Naive B cell (primary cell): ENCODE measurements around the gene TRPM1. TPM values are rescaled to one million over a fixed set of nuclear protein-coding genes. Genes with fewer than 3 reads are reported as not detected.

Source experiments
- ATAC-seq, 2 donors: fragments of 150-1000 bp; cut with Tn5 transposase; 2 replicates each; pipeline ENCODE4 v1.10.0; 2021; ENCODE audit warnings: low read depth in 2 of 2, mild to moderate bottlenecking in 2 of 2, moderate library complexity in 2 of 2
- DNase-seq: peaks from one replicate; pipeline ENCODE4 v3.0.0; 2022
- H3K27ac Mint-ChIP-seq, 6 donors: one replicate each; pipeline ENCODE4 v1.8.0; 2020 to 2022; ENCODE audit warnings: mild to moderate bottlenecking in 6 of 6, mixed read lengths in 6 of 6, moderate library complexity in 5 of 6, inconsistent platforms in 2 of 6
- H3K27me3 Mint-ChIP-seq, 3 donors: one replicate each; pipeline ENCODE4 v1.8.0; 2021 to 2022; ENCODE audit warnings: mixed read lengths in 3 of 3, mild to moderate bottlenecking in 1 of 3
- H3K36me3 Mint-ChIP-seq, 2 donors: one replicate each; pipeline ENCODE4 v1.8.0; 2020 to 2022; ENCODE audit warnings: mixed read lengths in 2 of 2, inconsistent platforms in 1 of 2, mild to moderate bottlenecking in 1 of 2
- H3K4me1 Mint-ChIP-seq, 3 donors: one replicate each; pipeline ENCODE4 v1.8.0; 2020 to 2022; ENCODE audit warnings: mixed read lengths in 3 of 3, inconsistent platforms in 1 of 3, mild to moderate bottlenecking in 1 of 3, moderate library complexity in 1 of 3
- H3K4me3 Mint-ChIP-seq, 8 donors: one replicate each; pipeline ENCODE4 v1.8.0; 2020 to 2022; ENCODE audit warnings: mild to moderate bottlenecking in 8 of 8, mixed read lengths in 8 of 8, moderate library complexity in 8 of 8, inconsistent platforms in 2 of 8
- H3K9me3 Mint-ChIP-seq, 7 donors: one replicate each; pipeline ENCODE4 v1.8.0; 2020 to 2022; ENCODE audit warnings: mixed read lengths in 7 of 7, mild to moderate bottlenecking in 5 of 7, inconsistent platforms in 2 of 7, moderate library complexity in 1 of 7
- polyA plus RNA-seq, 6 donors: library from polyadenylated mRNA; unstranded; fragments of 300-500 nt; fragmentation: Illumina TruSeq; gene quantifications; one replicate each; pipeline ENCODE4 v1.2.3, GENCODE V29; 2021; ENCODE audit warnings: low read depth in 6 of 6

Gene TRPM1
- polyA plus RNA-seq, 6 donors from 2014 or later = 0.05 to 0.12 (median 0.09) TPM; not detected in 2

GRCh38 chr15:31032961-31033371 lies 68.6 kb downstream of the TRPM1 start:
- ATAC-seq (no peak), DNase-seq (no peak)
- H3K9me3 Mint-ChIP-seq = peaks cover 0 to 2% (median 0%) of the 10 kb centered on the region in 7 donors
- no peaks in the 10 kb centered on the region for H3K27me3 Mint-ChIP-seq
- peak overlapping the region in 3 of 6 donors; percentile 9 to 49 (median 23) for H3K27ac Mint-ChIP-seq
- peak overlapping the region in 1 of 8 donors; percentile 41 for H3K4me3 Mint-ChIP-seq
- no peaks in the 10 kb centered on the region for H3K36me3 Mint-ChIP-seq
- peaks cover 37 to 56% (median 40%) of the 10 kb centered on the region in 3 donors for H3K4me1 Mint-ChIP-seq

- Mint-ChIP-seq H3K27me3 (no peaks in the 10 kb centered on the region), H3K27ac (peak overlapping the region in 3 of 6 donors; percentile 6 to 25 (median 18)), H3K9me3 (peaks cover 0 to 2% (median 0%) of the 10 kb centered on the region in 7 donors), H3K36me3 (no peaks in the 10 kb centered on the region), H3K4me1 (peaks cover 33 to 55% (median 34%) of the 10 kb centered on the region in 3 donors), H3K4me3 (no peak overlapping the region)
- DNase-seq = no peak
- ATAC-seq = peak; percentile 57 to 60
Observed at GRCh38 chr15:31031471-31032067, 70.0 kb downstream of the TRPM1 start.

- Mint-ChIP-seq H3K4me3 (peak overlapping the region in 6 of 8 donors; percentile 12 to 66 (median 25)), H3K4me1 (peaks cover 33 to 49% (median 39%) of the 10 kb centered on the region in 3 donors), H3K27ac (no peak overlapping the region), H3K36me3 (peaks cover 0 to 5% of the 10 kb centered on the region in 2 donors), H3K27me3 (no peaks in the 10 kb centered on the region), H3K9me3 (peaks cover 0 to 5% (median 0%) of the 10 kb centered on the region in 7 donors)
- DNase-seq (no peak), ATAC-seq (no peak)
Observed at GRCh38 chr15:31027910-31028578, 73.5 kb downstream of the TRPM1 start.

DNA sequence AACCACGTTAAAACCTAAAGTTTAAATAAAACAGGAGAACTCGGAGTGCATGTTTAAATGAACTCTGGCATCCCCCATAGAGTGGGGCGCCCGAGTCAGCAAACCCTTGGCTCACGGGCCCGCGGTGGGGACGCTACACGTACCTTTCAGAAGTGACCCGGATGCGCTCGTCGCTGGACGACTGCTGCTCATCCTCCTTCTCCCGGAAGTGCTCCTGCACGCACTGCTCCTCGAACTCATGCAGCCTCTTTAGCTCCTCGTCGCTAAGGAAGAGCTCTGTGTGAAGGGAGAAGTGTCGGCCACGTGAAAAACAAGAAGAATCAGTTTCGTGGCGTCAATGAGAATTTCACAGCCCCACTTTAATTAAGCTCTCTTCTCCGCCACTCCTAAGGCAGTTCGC lies 75.5 kb downstream of the TRPM1 start:
- H3K4me1 Mint-ChIP-seq = peaks cover 28 to 51% (median 36%) of the 10 kb centered on the region in 3 donors
- DNase-seq (no peak), ATAC-seq (no peak)
- peaks cover 0 to 7% (median 0%) of the 10 kb centered on the region in 7 donors for H3K9me3 Mint-ChIP-seq
- peaks cover 0 to 9% of the 10 kb centered on the region in 2 donors for H3K36me3 Mint-ChIP-seq
- no peak overlapping the region for H3K4me3 Mint-ChIP-seq
- H3K27ac Mint-ChIP-seq = no peak overlapping the region
- H3K27me3 Mint-ChIP-seq = no peaks in the 10 kb centered on the region

DNA sequence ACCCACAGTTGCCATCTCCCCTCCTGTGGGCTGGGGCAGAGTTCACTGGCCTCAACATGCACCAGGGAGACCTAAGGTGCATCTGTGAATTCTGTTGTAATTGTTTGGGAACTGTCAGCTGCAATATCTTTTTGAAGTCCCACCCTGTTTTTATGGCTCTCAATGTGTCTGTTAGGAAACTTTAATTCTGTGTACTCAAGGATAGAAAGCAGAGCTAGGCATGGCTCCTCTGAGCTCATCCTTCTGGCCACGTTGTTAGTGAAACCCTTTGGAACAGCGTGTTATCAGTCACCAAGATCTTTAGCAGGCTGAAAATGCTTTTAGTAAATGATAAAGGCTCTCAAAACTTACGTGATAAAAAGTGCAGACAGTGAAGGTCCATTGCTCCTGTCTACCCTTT lies 76.5 kb downstream of the TRPM1 start:
- Mint-ChIP-seq H3K27ac (peak overlapping the region in 2 of 6 donors; percentile 56 to 71), H3K36me3 (peaks cover 0 to 9% of the 10 kb centered on the region in 2 donors), H3K4me1 (peaks cover 34 to 54% (median 45%) of the 10 kb centered on the region in 3 donors), H3K4me3 (peak overlapping the region in 2 of 8 donors; percentile 5 to 16), H3K9me3 (peaks cover 0 to 7% (median 0%) of the 10 kb centered on the region in 7 donors), H3K27me3 (no peaks in the 10 kb centered on the region)
- DNase-seq (no peak), ATAC-seq (no peak)

- Mint-ChIP-seq H3K36me3 (peaks cover 0 to 9% of the 10 kb centered on the region in 2 donors), H3K4me3 (no peak overlapping the region), H3K27me3 (no peaks in the 10 kb centered on the region), H3K9me3 (peaks cover 0 to 7% (median 0%) of the 10 kb centered on the region in 7 donors), H3K27ac (peak overlapping the region in 1 of 6 donors; percentile 82), H3K4me1 (peaks cover 34 to 58% (median 45%) of the 10 kb centered on the region in 3 donors)
- no peak for DNase-seq
- ATAC-seq = no peak
Observed at GRCh38 chr15:31024330-31024729, 77.2 kb downstream of the TRPM1 start.

GRCh38 chr15:31023841-31024240 lies 77.7 kb downstream of the TRPM1 start:
- DNase-seq (no peak), ATAC-seq (no peak)
- Mint-ChIP-seq H3K36me3 (peaks cover 0 to 9% of the 10 kb centered on the region in 2 donors), H3K4me1 (peaks cover 34 to 61% (median 45%) of the 10 kb centered on the region in 3 donors), H3K27me3 (no peaks in the 10 kb centered on the region), H3K4me3 (peak overlapping the region in 1 of 8 donors; percentile 30), H3K27ac (peak overlapping the region in 1 of 6 donors; percentile 12), H3K9me3 (peaks cover 0 to 7% (median 0%) of the 10 kb centered on the region in 7 donors)

DNA sequence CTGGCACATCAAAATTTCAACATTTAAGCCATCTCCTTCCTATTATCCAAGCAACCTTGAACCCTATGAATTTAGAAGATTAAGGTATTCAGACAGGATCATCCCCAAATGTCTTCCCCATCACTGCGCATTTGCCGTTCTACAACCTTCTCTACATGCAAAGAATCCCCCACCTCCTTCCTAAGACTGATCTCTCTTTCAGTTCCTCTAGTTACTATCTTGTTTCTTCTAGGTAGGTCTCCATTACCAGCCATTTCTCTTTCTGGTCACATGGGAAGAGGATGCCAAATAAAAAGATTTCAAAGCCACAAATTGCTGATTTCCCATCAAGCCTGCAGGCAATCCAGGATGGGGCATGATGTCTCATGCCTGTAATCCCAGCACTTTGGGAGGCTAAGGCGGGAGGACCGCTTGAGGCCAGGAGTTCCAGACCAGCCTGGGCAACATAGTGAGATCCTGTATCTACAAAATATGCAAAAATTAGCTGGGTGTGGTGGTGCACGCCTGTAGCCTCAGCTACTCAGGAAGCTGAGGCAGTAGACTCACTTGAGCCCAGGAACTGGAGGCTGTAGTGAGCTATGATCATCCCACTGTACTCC lies 80.4 kb downstream of the TRPM1 start:
- H3K36me3 Mint-ChIP-seq = peaks cover 0 to 9% of the 10 kb centered on the region in 2 donors
- H3K4me1 Mint-ChIP-seq = peaks cover 38 to 62% (median 45%) of the 10 kb centered on the region in 3 donors
- peaks cover 0 to 7% (median 0%) of the 10 kb centered on the region in 7 donors for H3K9me3 Mint-ChIP-seq
- H3K27me3 Mint-ChIP-seq = no peaks in the 10 kb centered on the region
- ATAC-seq = peak; percentile 90 to 91
- DNase-seq = peak; percentile 22
- H3K4me3 Mint-ChIP-seq = peak overlapping the region in 6 of 8 donors; percentile 0 to 54 (median 24)
- peak overlapping the region in 5 of 6 donors; percentile 0 to 57 (median 18) for H3K27ac Mint-ChIP-seq

GRCh38 chr15:31020542-31020941 lies 81.0 kb downstream of the TRPM1 start:
- DNase-seq (no peak), ATAC-seq (no peak)
- Mint-ChIP-seq H3K9me3 (peaks cover 0 to 7% (median 0%) of the 10 kb centered on the region in 7 donors), H3K36me3 (peaks cover 0 to 9% of the 10 kb centered on the region in 2 donors), H3K27me3 (no peaks in the 10 kb centered on the region), H3K27ac (peak overlapping the region in 4 of 6 donors; percentile 25 to 88 (median 74)), H3K4me3 (peak overlapping the region in 4 of 8 donors; percentile 9 to 49 (median 24)), H3K4me1 (peaks cover 41 to 65% (median 50%) of the 10 kb centered on the region in 3 donors)

DNA sequence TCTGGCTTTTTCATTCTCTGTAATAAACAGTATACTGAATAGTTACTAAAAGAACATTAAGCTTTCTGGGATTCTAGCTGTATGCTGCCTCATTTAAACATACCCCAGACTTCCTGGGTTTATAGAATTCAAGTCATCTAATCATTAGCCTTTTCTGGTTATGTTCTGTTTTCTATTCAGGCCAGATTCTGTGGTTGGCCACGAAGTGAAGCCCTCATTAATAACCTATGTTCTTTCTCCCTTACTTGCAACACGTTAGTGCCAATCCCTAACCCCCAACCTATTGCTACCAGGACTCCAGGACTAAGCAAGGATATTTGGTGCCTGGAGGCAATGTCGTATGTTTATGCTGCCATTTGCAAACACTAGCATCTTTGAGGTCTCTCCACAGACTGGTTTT lies 81.5 kb downstream of the TRPM1 start:
- Mint-ChIP-seq H3K36me3 (peaks cover 0 to 9% of the 10 kb centered on the region in 2 donors), H3K27ac (peak overlapping the region in 3 of 6 donors; percentile 28 to 88 (median 75)), H3K27me3 (no peaks in the 10 kb centered on the region), H3K9me3 (peaks cover 0 to 7% (median 0%) of the 10 kb centered on the region in 7 donors), H3K4me1 (peaks cover 40 to 70% (median 52%) of the 10 kb centered on the region in 3 donors), H3K4me3 (no peak overlapping the region)
- DNase-seq (no peak), ATAC-seq (no peak)

DNA sequence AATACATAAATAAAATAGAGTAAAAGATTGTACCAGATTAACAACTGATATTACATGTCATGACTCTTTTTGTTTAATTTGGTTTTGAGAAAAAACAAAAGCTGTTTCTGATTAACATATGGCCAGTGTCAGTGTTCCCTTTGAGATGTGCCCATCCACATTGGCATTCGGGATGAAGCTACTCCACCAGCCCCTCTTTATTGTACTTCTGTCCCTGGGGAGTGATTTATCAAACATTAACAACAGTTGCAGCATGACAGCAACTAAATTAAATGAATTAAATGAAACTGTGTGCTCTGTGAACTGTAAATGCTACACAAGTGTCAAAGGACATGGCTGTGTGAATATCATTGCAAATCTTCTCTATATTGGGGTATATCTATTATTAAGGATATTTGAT lies 84.2 kb downstream of the TRPM1 start:
- no peak for ATAC-seq
- H3K27me3 Mint-ChIP-seq = no peaks in the 10 kb centered on the region
- peaks cover 47 to 72% (median 51%) of the 10 kb centered on the region in 3 donors for H3K4me1 Mint-ChIP-seq
- H3K9me3 Mint-ChIP-seq = peaks cover 5 to 15% (median 10%) of the 10 kb centered on the region in 7 donors
- no peak for DNase-seq
- peaks cover 4 to 16% of the 10 kb centered on the region in 2 donors for H3K36me3 Mint-ChIP-seq
- no peak overlapping the region for H3K4me3 Mint-ChIP-seq
- H3K27ac Mint-ChIP-seq = peak overlapping the region in 1 of 6 donors; percentile 33

GRCh38 chr15:31016446-31016915 lies 85.0 kb downstream of the TRPM1 start:
- peaks cover 48 to 66% (median 51%) of the 10 kb centered on the region in 3 donors for H3K4me1 Mint-ChIP-seq
- peak overlapping the region in 1 of 6 donors; percentile 8 for H3K27ac Mint-ChIP-seq
- ATAC-seq (no peak), DNase-seq (no peak)
- peaks cover 8 to 24% of the 10 kb centered on the region in 2 donors for H3K36me3 Mint-ChIP-seq
- H3K4me3 Mint-ChIP-seq = peak overlapping the region in 1 of 8 donors; percentile 32
- no peaks in the 10 kb centered on the region for H3K27me3 Mint-ChIP-seq
- H3K9me3 Mint-ChIP-seq = peaks cover 5 to 22% (median 15%) of the 10 kb centered on the region in 7 donors

DNA sequence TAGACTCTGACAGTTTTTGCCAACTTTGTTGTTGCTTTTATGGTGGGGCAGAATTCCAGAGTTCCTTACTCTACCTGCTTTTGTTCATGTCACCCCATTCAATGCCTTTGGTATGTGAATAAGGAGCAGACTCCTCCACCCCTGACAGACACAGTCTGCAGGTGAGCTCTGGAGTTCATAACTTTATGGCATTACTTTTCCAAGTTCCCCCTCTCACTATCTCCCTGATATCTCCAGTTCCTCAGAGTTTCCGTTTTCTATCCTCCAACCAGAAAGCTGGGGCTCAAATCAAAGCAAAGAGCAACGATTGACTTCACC lies 87.0 kb downstream of the TRPM1 start:
- ATAC-seq (no peak), DNase-seq (no peak)
- Mint-ChIP-seq H3K27ac (peak overlapping the region; percentile 75 to 96 (median 91)), H3K9me3 (peaks cover 6 to 30% (median 18%) of the 10 kb centered on the region in 7 donors), H3K27me3 (no peaks in the 10 kb centered on the region), H3K4me1 (peaks cover 38 to 53% (median 38%) of the 10 kb centered on the region in 3 donors), H3K36me3 (peaks cover 8 to 29% of the 10 kb centered on the region in 2 donors), H3K4me3 (peak overlapping the region in 7 of 8 donors; percentile 22 to 80 (median 62))
